HK-2 (cell line): ENCODE results near the gene EML5.
"Not testable (repeated sequence)": the region's sequence is repeated elsewhere in the genome, so short reads cannot be mapped to it uniquely, and the experiment has no call there.

Experiments used
- DNase-seq: peaks from one replicate; pipeline ENCODE4 v3.0.0-alpha.2; 2018; ENCODE audit not compliant: unreplicated experiment

The EML5 gene

GRCh38 chr14:88804035-88804434 is 11.3 kb upstream of the EML5 start:
- no peak for DNase-seq

- DNase-seq, result no peak
Observed at GRCh38 chr14:88802596-88802995, 9.8 kb upstream of the EML5 start.

- no peak for DNase-seq
Observed at GRCh38 chr14:88799522-88799921, 6.8 kb upstream of the EML5 start.

DNA sequence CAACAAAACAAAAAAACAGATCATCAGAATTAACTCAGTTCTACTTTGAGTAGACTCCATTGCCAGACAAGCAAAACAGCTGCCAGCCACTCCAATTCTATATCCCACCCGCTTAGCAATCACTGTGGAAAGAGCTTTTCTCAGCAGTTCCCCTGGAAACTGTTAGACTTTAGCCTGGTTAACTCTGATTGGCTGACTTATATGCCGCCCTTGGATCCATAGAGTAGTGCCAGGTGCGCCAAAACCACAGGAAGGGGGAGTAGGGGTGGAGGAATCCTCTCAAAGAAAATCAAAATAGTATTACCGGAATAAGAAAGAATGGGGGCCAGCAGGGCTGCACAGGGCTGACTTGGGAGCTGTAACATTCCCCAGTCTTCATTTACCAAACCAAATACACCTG is 5.4 kb upstream of the EML5 start:
- DNase-seq, result no peak

DNA sequence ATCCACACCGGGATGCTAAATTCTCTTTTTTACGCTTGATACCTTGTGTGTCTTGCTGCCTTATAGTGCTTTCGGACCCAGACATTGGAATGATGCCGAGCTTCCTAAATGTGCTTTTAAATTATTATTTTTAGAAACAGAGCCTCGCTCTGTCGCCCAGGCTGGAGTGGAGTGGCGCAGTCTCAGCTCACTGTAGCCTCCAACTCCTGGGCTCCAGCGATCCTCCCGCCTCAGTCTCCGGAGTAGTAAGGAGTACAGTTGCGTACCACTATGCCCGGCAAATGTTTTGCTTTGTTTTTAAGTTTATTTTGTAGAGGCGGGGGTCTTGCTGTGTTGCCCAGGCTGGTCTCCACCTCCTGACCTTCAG is 489 bp upstream of the EML5 start:
- no peak for DNase-seq

DNA sequence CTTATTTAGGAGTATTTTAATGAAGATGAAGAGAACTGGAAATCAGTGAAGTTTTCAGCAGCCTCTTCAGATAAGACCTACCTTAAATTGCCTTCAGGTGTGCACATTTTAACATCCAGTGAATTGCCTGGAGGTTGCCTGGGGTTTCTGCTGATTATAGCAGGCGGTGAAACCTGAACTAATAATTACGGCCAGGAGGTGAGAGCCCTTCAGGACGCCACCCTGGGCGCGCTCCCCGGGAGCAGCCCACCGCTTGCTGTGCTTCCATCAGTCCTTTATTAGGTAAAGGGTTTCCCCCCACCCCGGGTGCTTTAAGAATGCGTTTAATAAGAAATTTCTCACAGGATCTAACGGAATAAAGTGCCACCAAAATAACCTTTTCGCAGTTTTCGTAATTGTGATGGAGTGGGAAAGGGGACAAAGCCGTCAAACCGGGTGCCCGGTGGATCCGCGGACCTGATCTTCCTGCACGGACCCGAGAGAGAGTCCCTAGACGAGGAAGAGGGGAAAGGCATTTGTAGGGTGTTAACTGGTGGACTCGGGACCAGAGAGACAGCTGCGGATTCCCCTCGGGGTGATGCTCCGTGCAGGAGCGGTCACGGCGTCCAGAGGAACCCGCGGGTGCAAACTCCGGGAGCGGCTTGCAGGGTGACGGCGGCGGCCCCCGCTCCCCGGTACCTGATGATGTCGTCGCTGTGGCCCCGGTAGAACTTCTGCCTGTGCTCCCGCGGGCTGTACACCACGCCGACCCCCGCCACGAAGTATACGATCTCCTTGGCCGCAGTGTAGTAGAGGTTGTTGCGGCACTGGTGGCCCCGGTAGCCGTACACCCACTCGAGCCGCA is 902 bp downstream of the EML5 start:
- peak; percentile 10 for DNase-seq

GRCh38 chr14:88791252-88791621 is 1.5 kb downstream of the EML5 start:
- no peak for DNase-seq

DNA sequence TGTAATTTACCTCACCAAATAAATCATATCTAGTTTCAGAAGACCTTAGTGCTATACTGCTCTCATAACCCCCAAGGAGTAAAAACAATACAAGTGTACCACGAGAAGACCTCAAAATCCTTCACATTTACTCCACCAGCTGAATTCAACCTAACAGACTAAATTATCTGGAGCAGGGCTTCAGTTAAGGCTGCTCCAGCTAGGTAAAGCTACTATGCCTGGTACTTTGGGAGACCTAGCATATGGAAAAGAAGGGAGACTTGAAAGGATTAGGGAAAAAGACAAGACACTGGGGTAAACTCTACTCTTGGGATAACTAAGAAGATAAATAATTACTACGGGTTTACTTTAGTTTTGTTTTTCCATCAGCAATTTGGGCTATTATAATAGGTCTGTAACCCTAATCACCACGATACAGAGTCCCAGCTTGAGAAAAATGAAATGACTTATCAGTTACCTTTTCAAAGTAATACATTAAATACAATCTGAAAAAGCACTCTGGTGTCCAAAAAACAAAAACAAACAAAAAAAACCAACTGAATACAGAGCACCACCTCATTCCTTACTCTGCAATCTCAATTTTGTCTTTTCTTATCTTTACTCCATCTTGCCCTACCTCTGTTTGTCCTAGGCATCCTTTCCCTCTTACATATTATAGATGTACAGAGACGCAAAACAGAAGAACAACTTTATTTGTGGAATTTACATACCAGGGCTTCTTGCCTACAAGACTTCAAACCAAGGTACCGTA is 2.1 kb downstream of the EML5 start:
- DNase-seq, result no peak

DNA sequence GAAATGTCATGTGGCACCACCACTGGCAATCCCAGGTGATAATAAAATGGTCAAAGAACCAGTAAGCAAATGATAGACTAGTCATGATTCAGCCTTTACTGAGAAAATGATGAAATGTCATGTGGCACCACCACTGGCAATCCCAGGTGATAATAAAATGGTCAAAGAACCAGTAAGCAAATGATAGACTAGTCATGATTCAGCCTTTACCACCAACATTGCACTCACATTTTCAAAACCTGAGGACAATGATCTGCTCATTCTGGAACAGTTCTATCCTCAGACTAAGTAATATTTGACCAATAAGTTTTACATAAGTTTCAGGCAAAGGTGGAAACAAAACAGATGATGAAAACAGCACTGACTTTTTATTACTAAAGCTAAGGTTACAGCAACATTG is 3.2 kb downstream of the EML5 start:
- not testable (repeated sequence) for DNase-seq

DNA sequence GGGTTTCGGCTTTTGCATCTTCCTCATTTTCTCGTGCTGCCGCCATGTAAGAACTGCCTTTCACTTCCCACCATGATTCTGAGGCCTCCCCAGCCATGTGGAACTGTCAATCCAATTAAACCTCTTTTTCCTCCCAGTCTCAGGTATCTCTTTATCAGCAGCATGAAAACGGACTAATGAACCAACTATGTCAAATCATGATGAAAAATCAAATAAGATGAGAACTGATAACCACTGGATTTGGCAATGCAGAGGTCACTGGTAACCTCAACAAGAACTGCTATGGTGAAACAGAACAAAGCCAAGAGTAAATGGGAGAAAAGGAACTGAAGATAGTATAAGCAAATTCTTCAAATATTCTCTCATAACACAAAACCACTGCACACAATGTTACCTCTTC is 6.0 kb downstream of the EML5 start:
- no peak for DNase-seq

DNA sequence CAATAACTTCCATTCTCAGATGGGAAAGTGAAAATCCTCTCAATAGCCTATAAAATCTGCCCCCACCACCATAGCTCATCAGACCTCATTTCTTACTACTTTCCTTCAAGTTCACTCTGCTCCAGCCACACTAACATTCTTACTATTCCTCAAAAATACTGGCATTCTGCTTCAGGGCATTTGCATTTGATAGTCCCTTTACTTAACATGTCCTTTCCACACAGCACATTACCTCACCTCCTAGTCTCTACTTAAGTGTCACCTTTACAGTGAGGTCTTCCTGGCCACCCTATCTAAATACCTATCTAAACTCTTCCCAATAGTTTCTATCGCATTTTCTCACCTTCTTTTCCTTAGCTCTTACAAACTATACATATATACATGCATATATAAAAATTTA is 6.8 kb downstream of the EML5 start:
- DNase-seq, result no peak

GRCh38 chr14:88775532-88775931 is 17.2 kb downstream of the EML5 start:
- DNase-seq, result no peak

- DNase-seq, result no peak
Observed at GRCh38 chr14:88770736-88771135, 22.0 kb downstream of the EML5 start.

DNA sequence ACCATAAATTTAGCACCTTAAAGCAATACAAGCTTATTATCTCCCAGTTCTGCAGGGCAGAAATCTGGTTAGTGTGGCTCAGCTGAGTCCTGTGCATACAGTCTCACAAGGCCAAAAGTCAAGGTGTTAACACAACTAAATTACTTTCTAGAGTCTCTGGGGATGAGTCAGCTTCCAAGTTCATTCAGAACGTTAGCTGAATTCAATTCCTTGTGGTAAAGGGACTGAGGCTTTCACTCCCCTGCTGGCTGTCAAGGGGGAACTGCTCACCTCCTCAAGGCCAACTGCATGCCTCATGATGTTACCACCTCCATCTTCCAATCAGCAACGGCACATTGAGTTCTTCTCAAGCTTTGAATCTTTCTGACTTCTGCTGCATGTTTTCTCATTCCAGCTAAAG is 27.6 kb downstream of the EML5 start:
- DNase-seq, result peak; percentile 11

DNA sequence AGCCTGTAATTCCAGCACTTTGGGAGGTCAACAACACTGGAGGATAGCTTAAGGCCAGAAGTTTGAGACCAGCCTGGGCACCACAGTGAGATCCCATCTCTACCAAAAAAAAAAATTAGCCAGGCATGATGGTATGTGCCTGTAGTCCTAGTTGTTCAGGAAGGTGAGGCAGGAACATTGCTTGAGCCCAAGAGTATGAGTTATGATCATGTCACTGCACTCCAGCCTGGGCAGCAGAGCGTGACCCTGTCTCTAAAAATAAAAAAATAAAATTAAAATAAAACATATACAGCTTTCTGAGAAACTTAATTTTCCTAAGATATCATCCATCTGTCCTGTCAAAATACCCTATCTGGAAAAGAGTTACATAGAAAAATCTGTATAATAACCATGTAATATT is 38.9 kb downstream of the EML5 start:
- DNase-seq, result no peak

DNA sequence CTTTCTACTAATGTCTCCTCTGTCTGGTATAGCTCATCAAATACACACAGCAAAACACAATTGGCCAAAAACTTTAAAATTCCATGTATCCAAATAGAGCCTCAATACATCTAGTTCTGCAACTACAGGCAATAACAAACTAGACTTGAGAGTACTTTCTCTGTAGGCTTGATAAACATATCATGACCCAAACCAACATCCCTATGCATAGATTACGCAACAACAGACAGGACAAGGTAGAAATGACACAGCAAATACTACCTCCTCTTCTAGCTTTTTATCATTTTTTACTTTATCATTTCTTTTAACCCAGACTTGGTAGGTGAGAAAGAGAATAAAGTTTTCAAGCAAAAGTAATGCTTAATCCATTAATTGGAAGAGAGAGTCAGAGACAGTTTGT is 41.8 kb downstream of the EML5 start:
- DNase-seq, result no peak

DNA sequence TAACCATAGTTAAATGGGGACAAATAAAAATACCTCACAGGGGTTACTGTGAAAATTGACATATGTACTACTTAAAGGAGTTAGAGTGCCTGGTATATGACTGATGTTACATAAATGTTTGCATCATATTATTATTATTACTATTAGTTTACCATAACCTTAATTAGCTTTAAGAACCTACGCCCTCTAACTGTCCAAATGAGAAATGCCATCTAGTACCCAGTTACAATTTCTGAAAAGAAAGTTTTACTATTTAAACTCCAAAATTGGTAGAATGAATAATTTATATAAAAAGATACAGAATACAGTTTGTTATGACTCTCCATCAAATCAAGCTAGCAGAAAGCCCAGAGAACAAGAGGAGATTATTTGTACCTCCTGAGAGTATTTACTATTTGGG is 42.3 kb downstream of the EML5 start:
- no peak for DNase-seq

- DNase-seq, result no peak
Observed at GRCh38 chr14:88749139-88749538, 43.6 kb downstream of the EML5 start.

DNA sequence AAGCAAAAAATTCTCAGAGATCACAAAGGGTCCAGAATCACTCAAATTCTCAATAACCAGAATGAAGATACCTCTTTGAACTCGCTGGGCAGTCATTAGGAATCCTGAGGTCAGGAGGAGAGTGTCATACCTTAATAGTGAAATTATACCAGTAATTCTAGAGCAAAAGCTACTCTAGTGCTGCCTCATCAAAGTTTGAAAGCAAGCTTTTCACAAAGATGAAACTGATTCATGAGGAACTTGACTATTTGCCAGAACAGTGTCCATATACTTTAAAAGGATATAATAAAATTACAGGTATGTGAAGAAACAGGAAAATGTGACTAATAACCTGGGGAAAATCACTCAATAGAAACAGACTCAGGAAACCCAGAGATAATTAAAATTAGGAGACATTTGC is 44.5 kb downstream of the EML5 start:
- DNase-seq, result no peak

GRCh38 chr14:88746052-88746451 is 46.7 kb downstream of the EML5 start:
- no peak for DNase-seq

DNA sequence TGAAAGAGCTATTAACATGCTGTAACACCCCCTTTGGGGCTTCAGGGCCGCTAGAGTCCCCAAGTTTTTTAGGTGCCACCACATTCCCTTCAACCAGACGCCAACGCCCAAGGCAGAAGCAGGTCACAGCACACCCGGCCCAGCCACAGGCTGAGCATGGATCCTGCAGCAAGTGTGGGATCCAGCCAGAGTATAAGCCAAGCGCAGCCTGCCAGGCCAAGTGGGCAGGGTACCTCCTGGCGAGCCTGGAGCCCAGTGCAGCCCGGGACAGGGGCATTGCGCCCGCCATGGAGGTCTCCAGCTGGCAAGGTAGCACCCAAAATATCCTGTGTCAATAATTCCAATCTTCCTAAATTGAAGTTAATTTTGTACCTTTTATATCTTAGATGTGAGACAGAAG is 55.5 kb downstream of the EML5 start:
- DNase-seq, result no peak

DNA sequence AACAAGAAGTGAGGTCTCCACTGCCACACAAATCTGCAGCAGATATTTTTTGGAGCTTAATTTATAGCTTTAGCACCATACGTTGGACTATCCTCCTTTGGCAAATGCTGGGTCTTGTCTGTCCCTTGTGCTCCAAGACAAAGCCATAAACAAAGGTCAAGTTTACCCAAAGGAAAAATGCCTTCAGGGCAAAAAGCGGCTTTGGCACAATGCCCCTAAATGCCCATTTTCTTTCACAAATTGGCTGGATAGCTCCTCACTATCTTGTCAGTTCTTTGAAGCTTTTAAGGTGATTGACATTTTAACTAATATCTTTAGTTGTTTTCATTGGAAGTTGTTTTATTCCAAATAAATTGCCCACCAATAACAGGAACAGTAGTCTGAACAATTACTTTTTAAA is 59.6 kb downstream of the EML5 start:
- no peak for DNase-seq

DNA sequence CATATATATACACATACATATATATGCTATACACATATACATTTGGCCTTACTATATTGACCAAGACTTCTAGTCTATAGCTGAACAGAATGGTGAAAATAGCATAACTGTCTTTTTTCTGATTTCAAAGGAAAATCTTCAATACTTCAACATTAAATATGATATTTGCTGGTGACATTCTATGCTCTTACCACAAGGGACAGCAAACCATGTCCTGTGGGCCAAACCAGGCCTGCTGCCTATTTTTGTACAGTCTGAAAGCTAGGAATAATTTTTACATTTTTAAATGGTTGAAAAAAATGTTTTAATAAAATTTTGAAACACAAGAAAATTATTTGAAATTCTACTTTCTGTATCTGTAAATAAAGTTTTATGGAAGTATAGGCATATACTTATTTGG is 63.6 kb downstream of the EML5 start:
- DNase-seq, result no peak

DNA sequence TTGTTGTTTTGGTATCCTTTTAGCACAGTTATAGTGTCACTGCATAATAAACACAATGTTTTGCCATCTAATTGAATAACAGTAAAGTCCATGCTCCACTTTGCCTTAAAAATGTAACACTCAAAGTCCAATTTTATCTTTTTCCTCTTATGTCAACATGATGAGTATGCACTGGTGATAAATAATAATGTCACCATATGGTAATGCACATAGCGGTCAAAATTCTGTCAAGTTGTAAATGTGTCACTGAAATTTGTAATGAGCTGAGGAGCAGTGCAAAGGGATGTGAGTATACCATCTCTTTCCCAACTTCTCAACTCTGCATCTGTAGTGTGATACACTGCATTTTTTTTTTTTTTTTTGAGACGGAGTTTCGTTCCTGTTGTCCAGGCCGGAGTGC is 65.7 kb downstream of the EML5 start:
- DNase-seq, result no peak
